Measurements from ENCODE around the gene SAPCD2.
"Not testable (repeated sequence)": the region's sequence is repeated elsewhere in the genome, so short reads cannot be mapped to it uniquely, and the experiment has no call there.

The SAPCD2 gene

GRCh38 chr9:137044502-137045177 is 25.7 kb downstream of the SAPCD2 start:
- DNase-seq, result no peak

DNA sequence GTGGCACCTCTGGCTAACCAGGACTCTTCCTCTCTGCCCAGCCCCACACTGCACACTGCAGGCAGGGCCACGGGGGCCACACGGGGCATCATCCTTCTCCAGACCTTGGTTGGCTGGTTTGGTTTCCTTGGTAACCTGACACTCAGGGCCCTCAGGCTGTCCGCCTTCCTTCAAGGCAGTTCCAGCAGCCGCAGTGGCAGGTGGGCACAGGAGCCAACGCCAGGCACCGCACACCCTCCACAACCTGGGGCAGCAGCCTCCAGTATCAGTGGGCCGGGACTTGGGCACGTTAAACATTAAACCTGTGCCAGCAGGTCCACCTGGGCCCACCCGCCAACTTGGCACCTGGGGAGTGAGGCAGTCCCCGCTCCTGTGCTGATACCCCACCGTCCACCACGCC is 26.3 kb downstream of the SAPCD2 start:
- DNase-seq, result no peak

DNA sequence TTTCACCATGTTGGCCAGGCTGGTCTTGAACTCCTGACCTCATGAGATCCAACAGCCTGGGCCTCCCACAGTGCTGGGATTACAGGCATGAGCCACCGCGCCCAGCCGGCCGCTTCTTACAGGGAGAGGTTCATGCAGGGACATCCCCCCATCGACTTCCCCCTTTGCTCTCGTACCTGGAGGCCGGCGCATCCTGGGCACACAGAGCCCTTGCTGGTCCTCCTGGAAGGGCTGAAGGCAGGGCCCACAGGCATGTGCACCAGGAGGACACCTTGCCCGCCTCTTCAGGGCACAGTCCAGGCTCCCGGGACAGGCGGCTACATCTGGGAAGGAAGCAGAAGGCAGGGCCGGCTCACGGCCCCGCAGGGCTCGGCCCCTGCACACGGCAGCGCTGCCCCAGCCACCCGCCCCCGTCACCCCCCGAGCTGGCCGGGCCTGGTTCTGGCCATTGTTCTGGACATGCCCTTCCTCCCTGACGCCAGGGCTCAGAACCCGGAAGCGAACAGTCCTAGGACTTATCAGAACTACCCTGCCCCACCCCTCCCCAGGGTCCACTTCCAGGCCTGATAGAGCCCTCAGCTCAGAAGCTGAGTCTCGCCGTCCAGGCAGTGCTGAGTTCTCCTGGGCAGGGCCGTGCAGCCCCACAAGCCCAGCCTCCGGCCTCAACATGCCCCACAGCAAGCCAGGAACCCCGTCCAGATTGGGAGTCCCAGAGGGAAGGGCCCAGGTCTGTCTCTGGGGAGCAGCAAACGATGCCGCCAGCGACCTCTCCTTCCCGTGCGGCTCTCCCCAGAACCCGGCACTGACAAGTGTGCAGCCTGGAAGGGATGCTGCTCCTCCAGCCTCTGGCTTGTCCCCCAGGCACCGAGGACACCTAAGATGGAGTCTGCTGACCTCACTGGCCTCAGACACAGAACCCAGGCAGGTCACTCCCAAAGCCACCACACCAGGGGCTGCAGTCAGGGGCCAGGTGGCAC is 27.3 kb downstream of the SAPCD2 start:
- DNase-seq, result no peak

- DNase-seq, result peak; percentile 10
Observed at GRCh38 chr9:137041124-137041523, 29.2 kb downstream of the SAPCD2 start.

GRCh38 chr9:137040568-137040967 is 29.8 kb downstream of the SAPCD2 start:
- DNase-seq, result no peak

DNA sequence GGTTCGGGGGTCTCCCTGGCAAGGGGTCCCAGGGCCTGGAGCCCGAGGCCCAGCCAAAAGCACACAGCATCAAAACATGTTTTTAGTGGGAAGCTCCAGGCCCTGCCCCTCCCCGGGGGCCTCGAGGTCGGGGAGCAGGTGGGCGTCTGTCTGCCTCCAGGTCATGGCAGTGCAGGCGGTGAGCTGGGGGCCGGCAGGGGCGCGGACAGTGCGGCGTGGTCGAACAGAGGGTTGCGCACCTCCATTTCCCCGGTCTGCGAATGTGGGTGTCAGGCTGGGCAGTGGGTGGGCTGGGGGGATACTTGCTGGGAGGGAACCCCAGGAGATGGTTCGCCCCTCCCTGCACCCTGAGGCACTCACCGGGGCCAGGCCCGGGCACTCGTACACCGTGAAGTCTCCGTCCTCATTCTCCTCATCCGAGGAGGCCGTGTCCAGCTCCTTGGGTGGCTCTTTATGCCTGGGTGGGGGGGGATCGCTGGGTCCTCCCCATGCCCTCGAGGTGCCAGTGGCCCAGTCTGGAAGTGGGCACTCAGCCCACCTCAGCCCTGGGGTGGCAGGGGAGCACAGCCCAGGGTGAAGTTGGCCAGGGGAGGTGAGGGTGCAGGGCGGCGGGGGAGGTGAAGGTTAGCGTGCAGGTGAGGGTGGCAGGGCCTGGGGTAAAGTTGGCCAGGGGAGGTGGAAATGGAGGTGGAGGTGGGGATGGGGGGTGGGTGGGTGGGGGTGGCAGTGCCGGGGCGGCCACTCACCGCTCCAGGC is 30.6 kb downstream of the SAPCD2 start:
- DNase-seq, result no peak

GRCh38 chr9:137038916-137039315 is 31.4 kb downstream of the SAPCD2 start:
- DNase-seq, result no peak

GRCh38 chr9:137037483-137037882 is 32.9 kb downstream of the SAPCD2 start:
- no peak for DNase-seq

DNA sequence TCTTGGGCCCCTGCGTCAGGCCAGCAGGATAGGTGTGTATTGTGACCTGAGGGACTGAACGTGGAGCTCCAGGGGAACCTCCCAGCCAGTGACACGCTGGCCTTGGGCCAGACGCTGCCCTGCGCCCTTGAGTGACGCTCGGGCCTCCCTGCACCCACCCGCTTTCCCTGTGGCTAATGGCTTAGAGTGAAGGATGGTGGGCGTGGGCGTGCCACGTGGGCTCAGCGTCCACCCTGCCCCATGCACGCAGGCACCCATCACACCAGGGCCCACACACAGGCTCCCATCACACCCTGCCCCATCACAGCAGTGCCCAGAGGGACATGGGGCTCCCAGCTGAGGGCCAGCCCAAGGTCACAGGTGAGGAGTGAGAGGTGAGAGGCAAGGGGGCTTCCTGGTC is 33.3 kb downstream of the SAPCD2 start:
- DNase-seq, result no peak

- no peak for DNase-seq
Observed at GRCh38 chr9:137035937-137036336, 34.4 kb downstream of the SAPCD2 start.

- DNase-seq, result no peak
Observed at GRCh38 chr9:137035507-137035834, 34.9 kb downstream of the SAPCD2 start.

DNA sequence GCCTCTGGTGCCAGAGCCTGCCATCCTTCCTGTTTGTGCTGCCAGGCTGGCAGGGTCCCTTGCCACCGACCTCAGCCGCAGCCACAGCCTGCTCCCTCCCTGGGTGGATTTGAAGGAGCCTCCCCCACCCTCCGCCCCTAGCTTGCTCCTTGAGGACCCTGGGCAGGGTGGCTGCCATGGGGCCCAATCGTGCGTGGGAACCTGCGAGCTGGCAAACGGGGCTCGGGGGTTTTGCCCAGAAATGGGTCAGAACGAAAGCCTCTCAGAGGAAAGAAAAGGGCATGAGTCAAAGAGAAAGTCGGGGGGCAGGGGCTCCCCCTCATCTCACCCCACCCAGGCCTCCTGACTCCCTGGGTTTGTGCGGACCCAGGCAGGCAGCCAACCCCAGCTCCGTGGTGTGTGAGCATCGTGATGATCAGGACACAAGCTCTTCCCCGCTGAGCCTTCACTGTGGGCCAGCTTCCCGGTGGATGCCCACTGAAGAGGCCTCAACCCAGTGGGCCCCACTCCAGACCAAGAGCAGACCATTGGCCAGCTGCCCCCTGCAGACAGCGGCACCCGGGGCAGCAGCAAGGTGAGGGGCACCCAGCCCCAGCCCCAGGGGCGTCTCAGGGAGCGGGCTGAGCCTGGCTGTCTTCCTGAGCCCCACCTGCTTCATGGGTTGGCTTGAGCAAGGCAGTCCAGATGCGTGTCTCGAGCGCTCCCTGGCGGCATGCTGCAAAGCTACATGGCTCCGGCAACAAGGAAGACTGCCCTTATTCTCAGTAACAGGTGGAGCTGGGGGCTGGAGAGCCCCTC is 35.4 kb downstream of the SAPCD2 start:
- peak; percentile 69 for DNase-seq

DNA sequence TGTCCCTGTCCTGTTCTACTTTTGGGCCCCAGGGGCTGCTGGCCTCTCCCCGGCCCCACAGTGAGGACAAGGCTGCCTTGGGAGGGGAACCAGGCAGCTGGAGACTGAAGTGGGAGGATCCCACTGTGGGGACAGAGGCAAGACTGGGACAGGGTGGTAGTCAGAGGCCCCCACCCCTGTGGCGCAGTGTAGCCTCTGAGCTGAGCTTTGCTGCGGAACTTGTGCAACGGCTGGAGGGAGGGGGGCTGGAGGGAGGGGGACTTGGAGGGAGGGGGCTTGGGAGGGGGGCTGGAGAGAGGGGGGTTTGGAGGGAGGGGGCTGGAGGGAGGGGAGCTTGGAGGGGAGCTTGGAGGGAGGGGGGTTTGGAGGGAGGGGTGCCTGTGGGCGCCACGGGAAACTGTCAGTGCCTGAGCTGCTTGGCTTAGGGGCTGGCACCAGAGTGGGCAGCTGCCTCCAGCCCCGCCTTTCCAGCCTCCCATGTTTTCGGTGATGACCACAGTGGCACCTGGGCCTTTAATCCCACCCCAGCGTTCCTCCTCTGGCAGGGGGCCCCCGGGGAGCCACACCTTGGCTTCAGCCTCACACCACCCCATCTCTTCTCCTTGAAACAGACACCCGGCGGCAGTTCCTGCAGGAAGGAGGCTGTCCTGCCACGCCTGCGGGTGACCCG is 36.2 kb downstream of the SAPCD2 start:
- no peak for DNase-seq

DNA sequence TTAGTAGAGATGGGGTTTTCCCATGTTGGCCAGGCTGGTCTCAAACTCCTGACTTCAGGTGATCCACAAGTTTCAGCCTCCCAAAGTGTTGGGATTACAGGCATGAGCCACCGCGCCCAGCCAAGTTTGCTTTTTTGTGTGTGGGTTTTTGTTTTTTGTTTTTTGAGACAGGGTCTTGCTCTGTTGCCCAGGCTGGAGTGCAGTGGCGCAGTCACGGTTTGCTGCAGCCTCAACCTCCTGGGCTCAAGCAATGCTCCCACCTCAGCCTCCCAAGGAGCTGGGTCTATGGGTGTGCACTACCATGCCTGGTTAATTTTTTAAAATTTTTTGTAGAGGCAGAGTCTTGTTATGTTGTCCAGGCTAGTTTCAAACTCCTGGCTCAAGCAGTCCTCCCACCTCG is 36.9 kb downstream of the SAPCD2 start:
- not testable (repeated sequence) for DNase-seq

GRCh38 chr9:137032858-137033257 is 37.5 kb downstream of the SAPCD2 start:
- DNase-seq, result no peak

- DNase-seq, result no peak
Observed at GRCh38 chr9:137031904-137032640, 38.3 kb downstream of the SAPCD2 start, which contains the start of gene FUT7. Gene FUT7 (minus strand): TSS chr9:137032088. CDS start chr9:137031991, 97 bp downstream.

- no peak for DNase-seq
Observed at GRCh38 chr9:137030538-137031527, 39.5 kb downstream of the SAPCD2 start.

DNA sequence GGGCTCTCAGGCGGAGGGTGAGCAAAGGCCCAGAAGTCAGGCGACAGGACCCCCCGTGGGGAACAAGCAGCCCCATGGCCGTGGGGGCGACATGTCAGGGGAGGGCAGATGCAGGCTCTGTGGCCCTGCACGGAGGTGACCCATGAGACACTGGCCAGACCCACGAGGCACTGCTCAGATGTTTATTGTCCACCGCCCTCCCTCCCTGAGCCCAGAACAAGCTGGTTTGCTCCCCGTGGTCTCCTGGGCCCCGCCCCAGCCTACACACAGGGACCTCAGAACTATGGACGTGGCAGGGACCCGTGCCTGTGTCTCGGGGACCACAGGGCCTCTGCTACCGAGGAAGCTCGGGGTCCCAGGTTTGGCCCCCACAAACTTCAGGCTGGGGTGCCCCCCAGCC is 40.4 kb downstream of the SAPCD2 start:
- DNase-seq, result no peak

- DNase-seq, result peak; percentile 8
Observed at GRCh38 chr9:137029058-137029936, 41.1 kb downstream of the SAPCD2 start.
